Measurements from ENCODE around the gene FNDC3B. TPM values are rescaled to one million over a fixed set of nuclear protein-coding genes. Genes with fewer than 3 reads are reported as not detected.

FNDC3B gene
- total RNA-seq, 1 donor from 2014 or later = 68.5 TPM

DNA sequence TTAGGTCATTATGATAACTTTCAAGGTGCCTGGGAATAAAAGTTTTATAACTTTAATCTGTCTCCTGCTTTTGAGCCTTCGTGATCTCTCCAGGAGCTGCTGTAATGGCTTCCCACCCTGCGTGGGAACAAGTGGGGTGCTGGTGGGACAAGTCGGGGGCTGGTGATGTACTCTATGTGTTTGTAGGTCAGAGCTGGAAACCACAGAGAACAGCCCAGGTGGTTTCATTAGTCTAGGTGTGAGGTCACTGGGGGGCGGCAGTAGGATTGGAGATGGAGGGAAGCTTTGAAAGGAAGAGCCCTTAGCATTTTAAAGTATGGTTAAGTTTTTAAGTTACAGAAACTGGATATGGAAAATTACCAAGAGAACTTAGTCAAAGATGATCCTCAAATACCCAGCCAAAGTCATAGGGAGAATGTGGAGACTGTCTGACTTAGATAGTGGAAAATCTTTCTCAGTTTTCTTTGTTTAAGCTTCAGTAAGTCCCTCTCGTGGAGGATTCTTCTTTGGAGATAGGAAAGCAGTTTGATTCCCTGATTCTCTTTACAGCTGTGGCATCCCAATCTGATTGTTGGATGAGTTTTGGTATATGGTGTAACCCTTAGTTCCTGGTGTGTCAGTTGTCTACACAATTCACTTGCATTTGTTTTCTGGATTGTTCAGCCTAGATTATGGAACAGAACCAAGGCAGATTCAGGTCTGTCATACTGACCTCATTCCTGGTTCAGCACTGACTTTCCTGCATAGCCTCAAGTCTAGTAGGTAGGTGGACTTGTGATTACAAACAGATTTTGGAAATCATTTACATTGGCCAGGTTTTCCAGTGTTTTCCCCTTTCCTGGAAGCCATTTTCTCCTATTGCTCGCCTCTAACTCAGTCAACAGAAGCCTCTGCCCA, 115.6 kb downstream of the FNDC3B start:
- peaks cover 75% of the 10 kb centered on the region for H3K4me1 ChIP-seq
- no peak for DNase-seq (ENCODE audit: extremely low spot score in 2 of 2)
- intact Hi-C loops (cut with DNase I) = no loop called here
- H3K27me3 ChIP-seq = no peaks in the 10 kb centered on the region
- no peak overlapping the region for H3K4me3 ChIP-seq
- no peaks in the 10 kb centered on the region for H3K36me3 ChIP-seq
- H3K9me3 ChIP-seq = no peaks in the 10 kb centered on the region
- H3K27ac ChIP-seq = peak overlapping the region; percentile 79
- TF ChIP-seq POLR2AphosphoS5 (IDR thresholded peaks at IDR 0.05; ENCODE audit: insufficient read depth in 1 of 2, low read depth in 1 of 2) (no peak), POLR2A (IDR thresholded peaks at IDR 0.05) (no peak)
- TF ChIP-seq, protein P1, sequence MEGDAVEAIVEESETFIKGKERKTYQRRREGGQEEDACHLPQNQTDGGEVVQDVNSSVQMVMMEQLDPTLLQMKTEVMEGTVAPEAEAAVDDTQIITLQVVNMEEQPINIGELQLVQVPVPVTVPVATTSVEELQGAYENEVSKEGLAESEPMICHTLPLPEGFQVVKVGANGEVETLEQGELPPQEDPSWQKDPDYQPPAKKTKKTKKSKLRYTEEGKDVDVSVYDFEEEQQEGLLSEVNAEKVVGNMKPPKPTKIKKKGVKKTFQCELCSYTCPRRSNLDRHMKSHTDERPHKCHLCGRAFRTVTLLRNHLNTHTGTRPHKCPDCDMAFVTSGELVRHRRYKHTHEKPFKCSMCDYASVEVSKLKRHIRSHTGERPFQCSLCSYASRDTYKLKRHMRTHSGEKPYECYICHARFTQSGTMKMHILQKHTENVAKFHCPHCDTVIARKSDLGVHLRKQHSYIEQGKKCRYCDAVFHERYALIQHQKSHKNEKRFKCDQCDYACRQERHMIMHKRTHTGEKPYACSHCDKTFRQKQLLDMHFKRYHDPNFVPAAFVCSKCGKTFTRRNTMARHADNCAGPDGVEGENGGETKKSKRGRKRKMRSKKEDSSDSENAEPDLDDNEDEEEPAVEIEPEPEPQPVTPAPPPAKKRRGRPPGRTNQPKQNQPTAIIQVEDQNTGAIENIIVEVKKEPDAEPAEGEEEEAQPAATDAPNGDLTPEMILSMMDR (IDR thresholded peaks at IDR 0.05) = no peak

DNA sequence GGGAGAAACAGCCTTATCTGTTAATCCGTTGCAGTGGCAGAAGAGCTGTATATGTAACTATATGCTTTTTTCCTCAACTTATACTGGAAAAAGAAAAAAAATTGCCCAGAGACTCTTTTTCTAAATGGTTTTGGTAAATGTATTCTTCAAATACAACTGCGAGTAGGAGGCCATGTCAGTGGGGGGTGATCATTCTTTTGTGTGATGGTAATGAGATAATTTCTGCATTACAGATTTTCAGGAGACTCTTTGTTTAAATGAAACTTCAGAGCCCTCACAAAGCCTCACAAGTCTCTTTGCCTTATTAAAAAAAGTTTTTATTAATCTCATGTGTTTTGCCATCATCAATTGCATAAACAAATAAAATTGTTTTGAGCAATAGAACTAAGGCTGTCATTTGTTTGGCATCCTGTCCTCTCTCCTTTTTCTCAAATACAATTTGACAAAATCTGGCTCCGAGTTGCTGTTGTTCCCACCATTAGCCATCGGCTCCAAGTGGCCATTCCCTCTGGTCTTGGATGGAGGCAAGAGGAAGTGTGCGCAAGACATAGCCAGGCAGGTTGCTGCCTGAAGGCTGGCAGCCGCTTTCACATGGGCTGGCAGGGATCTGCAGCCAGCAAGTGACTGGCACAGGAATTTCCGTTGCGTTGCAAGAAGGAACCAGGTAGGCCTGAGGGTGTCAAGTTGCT, 116.7 kb downstream of the FNDC3B start:
- Histone ChIP-seq H3K4me3 (no peak overlapping the region), H3K9me3 (no peaks in the 10 kb centered on the region), H3K27ac (peak overlapping the region; percentile 79), H3K4me1 (peaks cover 82% of the 10 kb centered on the region), H3K36me3 (no peaks in the 10 kb centered on the region), H3K27me3 (no peaks in the 10 kb centered on the region)
- TF ChIP-seq POLR2AphosphoS5 (IDR thresholded peaks at IDR 0.05; ENCODE audit: insufficient read depth in 1 of 2, low read depth in 1 of 2) (peak; percentile 25 to 49), POLR2A (IDR thresholded peaks at IDR 0.05) (no peak)
- TF ChIP-seq, protein P1 (IDR thresholded peaks at IDR 0.05) = no peak
- intact Hi-C loops (cut with DNase I) = no loop called here
- DNase-seq (ENCODE audit: extremely low spot score in 2 of 2) = no peak

DNA sequence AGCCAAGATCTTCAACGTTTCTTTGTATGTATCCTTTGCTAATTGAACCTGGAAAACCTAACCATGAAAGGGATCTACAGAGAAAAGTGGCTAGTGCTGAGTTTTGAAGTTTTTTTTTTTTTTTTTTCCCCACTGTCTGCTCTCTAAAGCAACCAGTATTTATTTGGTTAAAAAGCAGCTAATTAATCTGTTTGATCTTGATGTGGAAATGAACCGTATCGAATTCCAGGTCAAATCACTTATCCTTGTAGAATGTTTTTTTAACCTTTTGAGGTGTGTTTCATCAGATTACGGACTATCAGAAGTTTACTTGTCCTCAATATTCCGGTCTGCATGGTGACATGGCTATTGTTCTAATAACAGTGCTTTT, 117.2 kb downstream of the FNDC3B start:
- Histone ChIP-seq H3K27ac (no peak overlapping the region), H3K27me3 (no peaks in the 10 kb centered on the region), H3K9me3 (no peaks in the 10 kb centered on the region), H3K4me3 (no peak overlapping the region), H3K36me3 (no peaks in the 10 kb centered on the region), H3K4me1 (peaks cover 83% of the 10 kb centered on the region)
- intact Hi-C loops (cut with DNase I) = no loop called here
- DNase-seq (ENCODE audit: extremely low spot score in 2 of 2) = no peak
- TF ChIP-seq, protein P1 (IDR thresholded peaks at IDR 0.05) = no peak
- no peak for TF ChIP-seq POLR2A (IDR thresholded peaks at IDR 0.05)
- TF ChIP-seq POLR2AphosphoS5 (IDR thresholded peaks at IDR 0.05; ENCODE audit: insufficient read depth in 1 of 2, low read depth in 1 of 2) = no peak

DNA sequence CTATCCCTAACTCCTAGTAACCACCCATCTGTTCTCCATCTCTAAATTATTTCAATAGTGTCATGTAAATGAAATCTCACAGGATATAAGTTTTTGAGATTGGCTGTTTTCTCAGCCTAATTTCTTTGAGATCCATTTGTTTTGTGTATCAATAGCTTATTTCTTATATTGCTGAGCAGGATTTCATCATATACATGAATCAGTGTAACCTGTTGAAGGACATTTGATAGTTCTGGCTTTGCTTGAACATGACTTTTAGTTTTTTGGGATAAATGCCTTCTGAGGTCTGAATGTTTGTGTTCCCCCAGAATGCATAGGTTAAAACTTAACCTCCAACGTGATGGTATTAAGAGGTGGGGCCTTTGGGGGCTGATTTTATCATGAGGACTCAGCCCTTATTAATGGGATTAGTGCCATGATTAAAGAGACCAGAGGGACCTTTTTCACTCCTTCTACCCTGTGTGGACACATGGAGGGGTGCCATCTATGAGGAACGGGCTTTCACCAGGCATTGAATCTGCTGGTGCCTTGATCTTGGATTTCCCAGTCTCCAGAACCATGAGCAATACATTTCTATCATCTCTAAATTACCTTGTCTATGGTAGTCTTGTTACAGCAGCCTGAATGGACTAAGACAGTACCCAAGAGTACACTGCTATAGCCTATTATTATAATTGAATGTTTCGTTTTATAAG, 118.3 kb downstream of the FNDC3B start:
- H3K9me3 ChIP-seq = no peaks in the 10 kb centered on the region
- peaks cover 72% of the 10 kb centered on the region for H3K4me1 ChIP-seq
- intact Hi-C loops (cut with DNase I) = no loop called here
- H3K27me3 ChIP-seq = no peaks in the 10 kb centered on the region
- H3K36me3 ChIP-seq = no peaks in the 10 kb centered on the region
- H3K4me3 ChIP-seq = no peak overlapping the region
- TF ChIP-seq POLR2AphosphoS5 (IDR thresholded peaks at IDR 0.05; ENCODE audit: insufficient read depth in 1 of 2, low read depth in 1 of 2) = no peak
- no peak for TF ChIP-seq POLR2A (IDR thresholded peaks at IDR 0.05)
- TF ChIP-seq, protein P1 (IDR thresholded peaks at IDR 0.05) = no peak
- no peak overlapping the region for H3K27ac ChIP-seq
- DNase-seq (ENCODE audit: extremely low spot score in 2 of 2) = no peak

Data from vagina (tissue), 2 donors.